Spleen (tissue), 7 donors: ENCODE measurements around the gene FAM3B.
"Not testable (repeated sequence)": the region's sequence is repeated elsewhere in the genome, so short reads cannot be mapped to it uniquely, and the experiment has no call there.

Experiments
- POLR2A ChIP-seq, 3 donors: fragments of 450-650 bp; IDR thresholded peaks; one replicate each; pipeline ENCODE4 v1.5.1; 2017; ENCODE audit warnings: antibody characterized with exemption in 3 of 3, mild to moderate bottlenecking in 1 of 3
- POLR2AphosphoS5 ChIP-seq, 3 donors: sonication (generic); formaldehyde crosslinking; IDR thresholded peaks; one replicate each; pipeline ENCODE4 v1.5.1; 2017; ENCODE audit warnings: antibody characterized with exemption in 3 of 3
- TF ChIP-seq, protein P1 (sequence below), 11 experiments: fragments of 200-600 bp in 7 of 11; fragments of 450-650 bp in 4 of 11; sonication (generic) in 4 of 11; IDR thresholded peaks in 8 of 11; conservative IDR thresholded peaks in 3 of 11; 1 replicate in 7 of 11; 2 replicates in 4 of 11; pipeline versions ENCODE4 v1.4.0 to v1.8.0; 2016 to 2021; ENCODE audit warnings: antibody characterized with exemption in 11 of 11, inconsistent platforms in 4 of 11, mild to moderate bottlenecking in 1 of 11
- donor health status: DM: no; HTN: no; CAD: no; lungs with moderate emphysema.
- donor health status: DM: no; HTN: no; CAD: no.
- donor health status: DM: no; HTN: no; CAD: no.

DNA sequence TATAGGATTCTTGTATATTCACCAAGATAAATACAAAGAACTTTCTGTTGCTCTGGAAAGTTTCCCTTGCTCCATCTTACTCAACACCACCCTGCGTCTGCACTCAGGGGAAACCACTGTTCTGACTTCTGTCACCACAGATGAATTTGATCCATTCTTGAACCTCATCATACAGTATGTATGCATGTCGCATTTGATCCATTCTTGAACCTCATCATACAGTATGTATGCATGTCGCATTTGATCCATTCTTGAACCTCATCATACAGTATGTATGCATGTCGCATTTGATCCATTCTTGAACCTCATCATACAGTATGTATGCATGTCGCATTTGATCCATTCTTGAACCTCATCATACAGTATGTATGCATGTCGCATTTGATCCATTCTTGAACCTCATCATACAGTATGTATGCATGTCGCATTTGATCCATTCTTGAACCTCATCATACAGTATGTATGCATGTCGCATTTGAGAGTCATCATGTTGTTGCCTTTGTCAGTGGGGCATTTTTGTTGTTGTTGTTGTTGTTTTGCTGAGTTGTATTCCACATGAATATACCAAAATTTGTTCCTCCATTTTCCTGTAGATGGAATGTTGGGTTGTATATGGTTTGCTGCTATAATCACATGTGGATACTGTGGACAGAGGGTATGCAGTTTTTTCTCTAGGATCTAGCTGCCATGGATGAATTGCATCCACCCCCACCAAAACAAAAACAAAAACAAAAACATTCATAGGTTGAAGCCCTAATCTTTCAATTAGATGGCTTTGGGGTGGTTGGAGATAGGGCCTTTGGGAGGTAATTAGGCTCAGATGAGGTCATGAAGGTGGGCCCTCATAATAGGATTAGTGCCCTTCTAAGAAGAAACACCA lies 3.1 kb upstream of the FAM3B start:
- TF ChIP-seq, protein P1, sequence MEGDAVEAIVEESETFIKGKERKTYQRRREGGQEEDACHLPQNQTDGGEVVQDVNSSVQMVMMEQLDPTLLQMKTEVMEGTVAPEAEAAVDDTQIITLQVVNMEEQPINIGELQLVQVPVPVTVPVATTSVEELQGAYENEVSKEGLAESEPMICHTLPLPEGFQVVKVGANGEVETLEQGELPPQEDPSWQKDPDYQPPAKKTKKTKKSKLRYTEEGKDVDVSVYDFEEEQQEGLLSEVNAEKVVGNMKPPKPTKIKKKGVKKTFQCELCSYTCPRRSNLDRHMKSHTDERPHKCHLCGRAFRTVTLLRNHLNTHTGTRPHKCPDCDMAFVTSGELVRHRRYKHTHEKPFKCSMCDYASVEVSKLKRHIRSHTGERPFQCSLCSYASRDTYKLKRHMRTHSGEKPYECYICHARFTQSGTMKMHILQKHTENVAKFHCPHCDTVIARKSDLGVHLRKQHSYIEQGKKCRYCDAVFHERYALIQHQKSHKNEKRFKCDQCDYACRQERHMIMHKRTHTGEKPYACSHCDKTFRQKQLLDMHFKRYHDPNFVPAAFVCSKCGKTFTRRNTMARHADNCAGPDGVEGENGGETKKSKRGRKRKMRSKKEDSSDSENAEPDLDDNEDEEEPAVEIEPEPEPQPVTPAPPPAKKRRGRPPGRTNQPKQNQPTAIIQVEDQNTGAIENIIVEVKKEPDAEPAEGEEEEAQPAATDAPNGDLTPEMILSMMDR (IDR thresholded peaks at IDR 0.05 in 8 of 11, conservative IDR thresholded peaks at IDR 0.05 in 3 of 11), result not testable (repeated sequence)
- TF ChIP-seq POLR2A, POLR2AphosphoS5 (IDR thresholded peaks at IDR 0.05): not testable (repeated sequence)
